SU-DHL-6 (cell line): ENCODE results near the gene MSX1.

ENCODE experiments used
- H2AFZ ChIP-seq: fragments of 200-600 bp; sonication (generic); 2 replicates; pipeline ENCODE4 v1.6.1; 2014; ENCODE audit warnings: low read depth, mild to moderate bottlenecking, moderate library complexity, mixed read lengths, antibody characterized with exemption, low read length; ENCODE audit not compliant: severe bottlenecking
- H3F3A ChIP-seq: fragments of 200-600 bp; shearing (Covaris generic); 2 replicates; pipeline ENCODE4 v1.6.0; 2016; ENCODE audit warnings: antibody characterized with exemption, mild to moderate bottlenecking; ENCODE audit not compliant: insufficient read depth
- H3K27ac ChIP-seq: fragments of 200-600 bp; sonication (generic); 2 replicates; pipeline ENCODE4 v1.5.1; 2016; ENCODE audit warnings: low read depth, mild to moderate bottlenecking, low read length, moderate library complexity, mixed read lengths
- H3K27me3 ChIP-seq: fragments of 200-600 bp; sonication (generic), shearing (Covaris generic); 2 replicates; pipeline ENCODE4 v1.6.0; 2014; ENCODE audit warnings: mild to moderate bottlenecking, low read length
- H3K36me3 ChIP-seq: fragments of 200-600 bp; sonication (generic); 2 replicates; pipeline ENCODE4 v1.6.1; 2014; ENCODE audit warnings: mild to moderate bottlenecking, low read length, mixed read lengths
- H3K4me2 ChIP-seq: fragments of 300-600, 200-600 bp; shearing (Covaris generic), sonication (generic); 2 replicates; pipeline ENCODE4 v1.6.0; 2014; ENCODE audit warnings: low read length, low read depth, mild to moderate bottlenecking; ENCODE audit not compliant: poor library complexity, severe bottlenecking
- H3K4me3 ChIP-seq: fragments of 200-600 bp; sonication (generic); 2 replicates; pipeline ENCODE4 v1.5.1; 2014; ENCODE audit warnings: antibody characterized with exemption, low read length, mild to moderate bottlenecking, mixed read lengths; ENCODE audit not compliant: insufficient read depth, poor library complexity, severe bottlenecking
- H3K79me2 ChIP-seq: fragments of 200-600 bp; sonication (generic); 2 replicates; pipeline ENCODE4 v1.6.1; 2014; ENCODE audit warnings: mild to moderate bottlenecking, low read length, moderate library complexity; ENCODE audit not compliant: insufficient read depth
- H3K9ac ChIP-seq: fragments of 200-600 bp; sonication (generic); 2 replicates; pipeline ENCODE4 v1.7.0; 2014; ENCODE audit warnings: mild to moderate bottlenecking, low read length
- H3K9me2 ChIP-seq: fragments of 200-600 bp; sonication (generic); replicated peaks from 2 replicates; pipeline ENCODE4 v1.6.1; 2014; ENCODE audit warnings: low read length; ENCODE audit not compliant: insufficient read depth
- H3K9me3 ChIP-seq: fragments of 200-600 bp; sonication (generic); 2 replicates; pipeline ENCODE4 v1.6.1; 2014; ENCODE audit warnings: low read length, mixed read lengths; ENCODE audit not compliant: insufficient read depth
- H4K20me1 ChIP-seq: fragments of 200-600 bp; sonication (generic); 2 replicates; pipeline ENCODE4 v1.6.1; 2014; ENCODE audit warnings: low read depth, mild to moderate bottlenecking, antibody characterized with exemption, low read length, moderate library complexity, mixed read lengths
- EZH2phosphoT487 ChIP-seq: fragments of 200-600 bp; sonication (generic), shearing (Covaris generic); conservative IDR thresholded peaks from 2 replicates; pipeline ENCODE4 v1.6.1; 2018; ENCODE audit warnings: mild to moderate bottlenecking, antibody characterized with exemption, low read length, moderate library complexity, mixed read lengths
- TF ChIP-seq, protein P1 (sequence below): fragments of 200-600 bp; sonication (generic); IDR thresholded peaks from one replicate; pipeline ENCODE4 v1.5.1; 2017; ENCODE audit warnings: antibody characterized with exemption, mild to moderate bottlenecking, low read length, moderate library complexity; ENCODE audit not compliant: insufficient read depth, poor library complexity, severe bottlenecking

MSX1 gene

DNA sequence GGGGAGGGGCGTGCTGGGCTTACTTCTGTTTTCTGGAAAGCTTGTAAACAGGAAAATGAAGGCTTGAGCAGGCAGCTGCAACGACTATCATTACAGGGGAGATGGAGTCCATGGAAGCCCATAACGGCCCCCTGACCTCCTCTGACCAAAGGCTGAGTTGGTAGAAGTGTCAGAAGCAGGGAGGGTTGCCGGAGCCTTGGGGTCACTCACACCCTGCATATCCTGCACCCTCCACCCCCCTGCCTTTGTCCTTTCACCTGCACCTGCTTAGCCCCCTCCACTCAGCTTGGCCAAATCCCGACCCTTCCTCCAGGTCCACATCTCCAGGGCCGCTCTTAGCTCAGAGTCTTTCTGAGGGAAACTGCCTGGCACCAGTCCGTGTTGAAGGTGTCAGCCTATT is 12.5 kb upstream of the MSX1 start:
- H2AFZ ChIP-seq = no peak overlapping the region
- TF ChIP-seq, protein P1, sequence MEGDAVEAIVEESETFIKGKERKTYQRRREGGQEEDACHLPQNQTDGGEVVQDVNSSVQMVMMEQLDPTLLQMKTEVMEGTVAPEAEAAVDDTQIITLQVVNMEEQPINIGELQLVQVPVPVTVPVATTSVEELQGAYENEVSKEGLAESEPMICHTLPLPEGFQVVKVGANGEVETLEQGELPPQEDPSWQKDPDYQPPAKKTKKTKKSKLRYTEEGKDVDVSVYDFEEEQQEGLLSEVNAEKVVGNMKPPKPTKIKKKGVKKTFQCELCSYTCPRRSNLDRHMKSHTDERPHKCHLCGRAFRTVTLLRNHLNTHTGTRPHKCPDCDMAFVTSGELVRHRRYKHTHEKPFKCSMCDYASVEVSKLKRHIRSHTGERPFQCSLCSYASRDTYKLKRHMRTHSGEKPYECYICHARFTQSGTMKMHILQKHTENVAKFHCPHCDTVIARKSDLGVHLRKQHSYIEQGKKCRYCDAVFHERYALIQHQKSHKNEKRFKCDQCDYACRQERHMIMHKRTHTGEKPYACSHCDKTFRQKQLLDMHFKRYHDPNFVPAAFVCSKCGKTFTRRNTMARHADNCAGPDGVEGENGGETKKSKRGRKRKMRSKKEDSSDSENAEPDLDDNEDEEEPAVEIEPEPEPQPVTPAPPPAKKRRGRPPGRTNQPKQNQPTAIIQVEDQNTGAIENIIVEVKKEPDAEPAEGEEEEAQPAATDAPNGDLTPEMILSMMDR = no peak
- no peak for TF ChIP-seq EZH2phosphoT487
- no peak overlapping the region for H3K4me2 ChIP-seq
- no peak overlapping the region for H3K27ac ChIP-seq
- H3F3A ChIP-seq = no peaks in the 10 kb centered on the region
- no peaks in the 10 kb centered on the region for H4K20me1 ChIP-seq
- no peaks in the 10 kb centered on the region for H3K9me3 ChIP-seq
- H3K9ac ChIP-seq = no peak overlapping the region
- no peaks in the 10 kb centered on the region for H3K79me2 ChIP-seq
- H3K4me3 ChIP-seq = no peak overlapping the region
- H3K9me2 ChIP-seq = no peaks in the 10 kb centered on the region
- no peaks in the 10 kb centered on the region for H3K36me3 ChIP-seq
- no peaks in the 10 kb centered on the region for H3K27me3 ChIP-seq

DNA sequence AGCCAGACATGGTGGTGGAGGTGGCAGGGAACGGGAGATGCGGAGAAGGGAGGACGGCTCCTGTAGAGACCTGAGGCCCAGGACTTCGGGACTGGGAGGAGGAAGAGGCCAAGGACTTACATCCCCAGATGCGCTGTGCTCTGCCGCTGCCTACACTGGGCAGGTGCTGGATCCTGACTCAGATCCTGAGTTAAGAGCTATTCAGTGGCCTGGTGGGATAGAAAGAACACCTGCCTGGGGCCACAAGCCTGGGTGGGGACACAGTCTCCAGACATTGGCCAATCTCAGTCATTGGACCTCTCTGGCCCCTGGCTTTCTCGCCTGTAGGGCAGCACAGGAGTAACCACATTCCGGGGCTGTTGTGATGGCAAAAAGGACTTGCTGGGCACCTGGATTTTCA is 10.9 kb upstream of the MSX1 start:
- no peak for TF ChIP-seq EZH2phosphoT487
- Histone ChIP-seq H4K20me1 (no peaks in the 10 kb centered on the region), H3K9me2 (no peaks in the 10 kb centered on the region), H3K36me3 (no peaks in the 10 kb centered on the region), H3K4me2 (no peak overlapping the region), H3K9me3 (no peaks in the 10 kb centered on the region), H2AFZ (no peak overlapping the region), H3K79me2 (no peaks in the 10 kb centered on the region), H3K27ac (no peak overlapping the region), H3K9ac (no peak overlapping the region), H3K27me3 (no peaks in the 10 kb centered on the region), H3F3A (no peaks in the 10 kb centered on the region), H3K4me3 (no peak overlapping the region)

DNA sequence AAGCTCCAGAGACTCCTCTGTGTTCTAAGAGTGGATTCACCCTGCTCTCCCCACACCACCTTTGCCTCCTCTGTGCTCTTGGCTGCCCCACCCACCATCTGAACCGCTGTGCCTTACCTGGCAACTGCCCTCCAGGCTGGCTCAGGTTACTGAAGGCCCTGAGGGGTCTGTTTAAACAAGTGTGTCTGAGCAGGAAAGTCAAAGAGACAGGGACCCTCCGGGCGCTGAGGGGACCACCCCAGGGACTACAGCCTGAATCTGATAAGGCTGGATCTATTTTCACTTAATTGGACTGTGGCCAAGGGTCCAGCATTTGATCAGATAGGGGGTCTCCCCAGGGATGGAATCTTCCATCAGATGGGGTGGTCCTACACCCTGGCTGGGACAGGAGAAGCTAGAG is 10.4 kb upstream of the MSX1 start:
- Histone ChIP-seq H3K4me3 (no peak overlapping the region), H3K27me3 (no peaks in the 10 kb centered on the region), H3K9me3 (no peaks in the 10 kb centered on the region), H3K9ac (no peak overlapping the region), H3K4me2 (no peak overlapping the region), H3F3A (no peaks in the 10 kb centered on the region), H3K9me2 (no peaks in the 10 kb centered on the region), H4K20me1 (no peaks in the 10 kb centered on the region), H2AFZ (no peak overlapping the region), H3K27ac (no peak overlapping the region), H3K79me2 (no peaks in the 10 kb centered on the region), H3K36me3 (no peaks in the 10 kb centered on the region)
- TF ChIP-seq, protein P1 = no peak
- TF ChIP-seq EZH2phosphoT487 = no peak

DNA sequence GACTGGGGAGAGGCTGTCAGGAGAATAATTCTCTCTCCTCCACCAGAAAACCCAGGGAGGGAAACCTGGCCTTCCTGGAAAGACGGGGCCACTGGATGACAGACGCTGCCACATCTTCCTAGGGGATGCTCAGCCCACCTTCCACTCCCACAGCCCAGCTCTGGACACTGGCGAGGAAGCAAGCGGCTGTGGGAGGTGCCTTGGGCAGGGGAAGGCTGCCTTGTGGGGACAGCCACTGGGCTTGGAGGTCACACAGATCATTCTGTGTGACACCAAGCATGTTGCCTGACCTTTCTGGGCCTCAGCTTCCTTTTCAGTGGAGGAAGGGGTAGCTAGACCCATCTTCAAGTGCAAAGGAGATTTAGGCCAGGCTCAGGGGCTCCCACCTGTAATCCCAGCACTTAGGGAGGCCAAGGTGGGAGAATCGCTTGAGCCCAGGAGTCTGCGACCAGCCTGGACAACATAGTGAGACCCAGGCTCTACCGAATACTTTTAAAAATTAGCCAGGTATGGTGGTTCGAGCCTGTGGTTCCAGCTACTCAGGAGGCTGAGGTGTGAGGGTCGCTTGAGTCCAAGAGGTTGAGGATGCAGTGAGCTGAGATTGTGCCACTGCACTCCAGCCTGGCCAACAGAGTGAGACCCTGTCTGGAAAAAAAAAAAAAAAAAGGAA is 9.8 kb upstream of the MSX1 start:
- Histone ChIP-seq H3K4me2 (no peak overlapping the region), H3K27me3 (no peaks in the 10 kb centered on the region), H3K4me3 (no peak overlapping the region), H4K20me1 (no peaks in the 10 kb centered on the region), H3K9me3 (no peaks in the 10 kb centered on the region), H3K36me3 (no peaks in the 10 kb centered on the region), H3K9me2 (no peaks in the 10 kb centered on the region), H3F3A (no peaks in the 10 kb centered on the region), H2AFZ (no peak overlapping the region), H3K27ac (no peak overlapping the region), H3K9ac (no peak overlapping the region), H3K79me2 (no peaks in the 10 kb centered on the region)
- no peak for TF ChIP-seq EZH2phosphoT487
- TF ChIP-seq, protein P1 = no peak
